SHP77 treated with DMSO at 0.1 percent for 48 hours (cell line): ENCODE measurements around the gene TINCR.
A peak's percentile ranks its signal among the peaks of the same experiment; 100 is the strongest.

ENCODE experiments used
- DNase-seq: peaks from one replicate; lab custom pipeline; 2025; lab: John Stamatoyannopoulos, UW

Gene TINCR

GRCh38 chr19:5588906-5589676 is 21.3 kb upstream of the TINCR start:
- no peak for DNase-seq

- no peak for DNase-seq
Measured at GRCh38 chr19:5588441-5588840, 20.7 kb upstream of the TINCR start.

DNA sequence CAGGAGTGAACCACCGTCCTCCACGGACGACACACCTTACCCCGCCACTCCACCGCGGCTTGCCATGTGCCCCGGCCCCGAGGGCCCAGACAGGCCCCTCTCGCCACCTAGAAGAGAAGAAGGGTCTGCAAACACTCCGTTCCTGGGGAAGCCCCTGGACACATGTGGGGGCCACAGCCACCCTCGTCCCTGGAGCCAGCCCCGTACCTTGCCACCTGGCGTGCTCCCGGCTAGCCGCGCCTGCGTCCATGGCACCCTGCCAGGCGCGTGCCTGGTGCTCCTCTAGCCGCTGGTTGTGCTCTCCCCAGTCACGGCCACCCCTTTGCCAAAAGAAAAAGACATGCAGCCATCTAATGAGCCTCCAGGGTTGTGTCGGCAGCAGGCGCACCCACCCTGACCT is 19.9 kb upstream of the TINCR start:
- no peak for DNase-seq

- no peak for DNase-seq
Measured at GRCh38 chr19:5587071-5587455, 19.3 kb upstream of the TINCR start.

DNA sequence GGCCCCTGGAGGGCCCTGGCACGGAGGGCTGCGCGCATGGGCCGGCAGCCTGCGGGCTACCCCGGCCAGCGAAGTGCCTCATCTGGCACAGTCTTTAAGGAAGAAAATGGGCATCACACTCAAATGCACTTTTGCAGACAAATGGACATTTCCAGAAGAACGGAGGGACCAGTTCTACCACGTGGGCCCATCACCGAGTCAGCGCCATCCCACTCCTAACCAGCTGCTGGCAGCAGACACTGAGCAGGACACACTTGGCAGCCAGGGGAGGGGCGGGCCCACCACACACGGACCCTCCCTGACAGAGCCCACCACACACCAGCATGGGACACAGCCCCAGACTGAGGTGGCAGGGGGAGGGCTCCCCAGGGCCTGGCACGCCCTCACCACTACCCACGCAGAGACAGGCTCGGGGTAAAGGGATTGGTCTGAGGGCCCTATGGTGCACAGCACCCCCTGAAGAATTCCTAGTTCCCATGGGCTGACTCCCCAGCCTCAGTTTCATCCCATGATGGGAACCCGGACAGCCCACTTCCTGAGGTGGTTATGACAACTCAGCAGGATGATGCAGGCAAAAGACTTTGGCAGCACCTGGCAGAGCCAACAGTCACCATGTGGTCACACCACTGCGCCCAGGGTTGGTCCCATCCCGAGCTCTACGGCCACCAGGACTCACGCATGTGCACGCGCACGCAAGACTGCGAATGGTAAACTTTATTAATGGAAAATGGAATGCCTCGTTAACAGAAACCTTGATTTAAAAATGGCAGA is 18.7 kb upstream of the TINCR start:
- DNase-seq: no peak

DNA sequence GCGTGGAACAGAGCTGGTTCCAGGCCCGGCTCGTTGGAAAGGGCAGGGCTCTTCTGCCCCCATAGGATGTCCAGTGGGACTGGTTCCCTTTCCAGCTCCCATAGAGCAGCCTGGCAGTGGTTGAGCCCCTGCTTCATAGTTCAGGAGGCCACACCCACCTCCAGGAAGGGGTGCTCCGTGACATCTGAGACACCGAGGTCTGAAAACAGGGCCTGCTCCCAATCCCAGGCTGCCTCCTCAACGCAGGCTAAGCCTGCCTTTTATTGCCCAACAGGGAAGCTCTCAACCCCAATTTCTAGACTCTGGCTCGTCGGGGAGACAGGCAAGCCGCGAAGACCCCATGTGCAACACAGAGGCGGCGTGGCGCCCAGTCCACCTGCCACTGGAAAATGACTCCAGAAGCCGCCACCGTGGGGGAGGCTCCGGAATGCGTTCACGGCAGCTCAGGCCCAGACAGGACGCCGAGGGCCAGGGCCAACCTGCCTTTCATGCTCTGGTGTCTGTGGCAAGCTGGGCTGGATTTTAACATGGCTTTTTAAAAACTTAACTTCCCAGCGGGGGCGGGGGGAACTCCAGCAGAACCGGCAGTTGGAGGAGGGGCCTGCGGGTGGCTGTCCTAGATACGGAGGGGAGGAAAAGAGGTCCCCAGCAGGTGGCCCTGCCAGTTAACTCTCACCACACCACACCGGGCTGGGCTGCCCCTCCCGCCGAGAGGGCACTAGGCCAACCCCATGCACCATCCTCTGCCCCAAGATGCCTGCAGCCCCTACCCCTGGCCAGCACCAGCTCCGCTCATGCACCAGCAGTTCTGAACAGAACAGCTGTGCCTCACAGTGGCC is 17.9 kb upstream of the TINCR start:
- no peak for DNase-seq

DNA sequence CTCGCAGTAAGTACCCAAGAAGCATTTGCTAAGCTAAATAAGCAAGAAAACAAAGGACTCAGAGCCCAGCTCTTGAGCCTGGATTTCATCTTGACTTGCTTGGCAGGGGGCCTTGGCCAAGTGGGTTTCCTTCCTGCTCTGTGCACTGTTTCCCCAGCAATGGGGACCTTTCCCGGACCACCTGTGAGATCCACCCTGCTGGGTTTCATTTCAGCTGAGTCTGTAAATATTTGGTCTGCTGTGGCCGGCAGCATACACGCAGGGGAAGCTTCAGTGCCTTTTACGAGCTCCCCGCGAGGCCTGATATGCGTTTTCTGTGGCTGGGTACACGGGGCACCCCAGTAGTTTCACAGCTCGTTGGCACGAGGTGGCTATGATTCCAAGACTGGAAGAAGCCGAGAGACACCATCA is 12.4 kb upstream of the TINCR start:
- DNase-seq: no peak

GRCh38 chr19:5579697-5580096 is 11.9 kb upstream of the TINCR start:
- DNase-seq: no peak

DNA sequence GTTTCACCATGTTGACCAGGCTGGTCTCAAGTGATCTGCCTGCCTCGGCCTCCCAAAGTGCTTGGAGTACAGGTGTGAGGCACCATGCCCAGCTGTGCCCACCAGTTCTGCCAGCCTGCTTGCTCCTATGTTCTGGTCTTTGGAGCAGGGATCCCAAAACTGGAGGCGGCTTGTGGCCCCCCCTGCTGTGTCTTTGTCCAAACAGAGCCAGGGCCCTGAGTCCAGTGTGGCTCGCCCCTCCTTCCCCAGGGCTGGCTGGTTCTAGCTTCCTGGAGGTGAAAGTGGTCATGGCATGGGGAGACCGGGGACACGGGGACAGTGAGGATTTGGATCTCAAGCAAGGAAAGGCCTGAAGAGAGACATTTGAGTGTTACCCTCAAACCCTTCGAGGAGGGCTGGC is 11.5 kb upstream of the TINCR start:
- no peak for DNase-seq

DNA sequence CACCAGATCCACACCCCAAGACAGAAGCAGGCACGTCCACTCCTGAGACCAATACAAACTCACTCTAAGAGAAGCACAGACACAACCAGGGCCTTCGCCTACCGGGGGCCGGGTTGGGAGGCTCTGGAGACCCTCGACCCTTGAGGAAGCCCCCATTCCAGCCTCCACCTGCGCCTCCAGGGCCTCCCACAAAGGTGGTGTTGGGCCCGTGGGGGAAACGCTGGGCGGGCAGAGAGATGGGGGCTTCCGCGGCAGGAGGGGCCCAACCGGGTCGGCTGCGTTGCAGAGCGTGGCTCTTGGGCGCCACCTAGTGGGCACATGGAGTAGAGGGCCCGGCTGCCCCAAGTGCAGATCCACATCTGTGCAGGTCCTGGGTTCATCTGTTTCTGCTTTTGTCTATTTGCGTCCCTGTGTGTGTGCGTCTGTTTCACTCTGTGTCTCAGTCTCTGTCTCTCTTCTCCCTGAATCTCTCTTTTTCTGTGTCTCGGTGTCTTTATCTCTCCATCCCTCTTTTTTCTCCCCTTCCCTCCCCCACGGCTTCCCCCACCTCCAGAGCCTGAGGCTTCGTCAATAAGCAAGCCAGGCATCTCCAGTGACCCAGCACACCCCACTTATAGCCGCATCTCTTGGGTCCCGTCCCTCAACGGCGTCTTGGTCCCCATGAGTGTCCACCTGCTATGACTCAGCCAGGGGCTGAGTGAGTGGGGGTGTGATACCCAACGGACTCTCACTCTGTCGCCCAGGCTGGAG is 10.5 kb upstream of the TINCR start:
- peak; percentile 5 for DNase-seq

GRCh38 chr19:5575590-5575989 is 7.8 kb upstream of the TINCR start:
- DNase-seq: no peak

DNA sequence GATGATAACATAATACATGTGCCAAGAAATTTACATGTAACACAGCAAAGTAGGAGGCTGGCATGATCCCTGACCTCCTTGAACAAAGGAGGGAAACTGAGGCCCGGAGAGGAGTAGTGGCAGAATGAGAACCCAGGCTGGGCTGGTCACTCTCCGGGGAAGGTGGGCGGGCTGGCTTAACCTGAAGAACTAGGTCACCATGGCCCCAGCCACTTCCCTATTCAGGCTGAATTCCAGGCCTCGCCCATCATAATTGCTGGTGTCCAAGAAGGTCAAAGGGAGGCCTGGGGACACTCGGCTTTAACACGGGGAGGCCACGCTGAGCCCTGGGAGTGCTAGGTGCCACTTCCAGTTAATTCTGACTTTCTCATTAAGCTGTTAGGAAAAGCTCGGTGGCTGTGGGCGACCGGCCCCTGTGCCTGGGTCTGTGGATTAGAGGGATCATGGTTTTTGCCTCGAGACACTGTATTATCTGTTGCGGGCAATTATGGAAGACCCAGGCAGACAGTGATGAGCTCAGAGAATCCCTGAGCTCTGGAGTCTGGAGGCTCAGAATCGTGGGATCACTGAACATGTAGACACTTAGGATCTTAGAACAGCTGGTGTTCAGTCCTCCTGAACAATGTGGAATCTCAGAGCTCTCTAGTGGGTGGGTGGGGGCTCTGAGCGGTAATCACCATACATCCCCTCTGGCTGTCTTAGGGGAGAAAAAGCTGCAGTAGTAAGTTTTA is 5.0 kb upstream of the TINCR start:
- DNase-seq: no peak

- DNase-seq: no peak
Measured at GRCh38 chr19:5571777-5572176, 4.0 kb upstream of the TINCR start.

DNA sequence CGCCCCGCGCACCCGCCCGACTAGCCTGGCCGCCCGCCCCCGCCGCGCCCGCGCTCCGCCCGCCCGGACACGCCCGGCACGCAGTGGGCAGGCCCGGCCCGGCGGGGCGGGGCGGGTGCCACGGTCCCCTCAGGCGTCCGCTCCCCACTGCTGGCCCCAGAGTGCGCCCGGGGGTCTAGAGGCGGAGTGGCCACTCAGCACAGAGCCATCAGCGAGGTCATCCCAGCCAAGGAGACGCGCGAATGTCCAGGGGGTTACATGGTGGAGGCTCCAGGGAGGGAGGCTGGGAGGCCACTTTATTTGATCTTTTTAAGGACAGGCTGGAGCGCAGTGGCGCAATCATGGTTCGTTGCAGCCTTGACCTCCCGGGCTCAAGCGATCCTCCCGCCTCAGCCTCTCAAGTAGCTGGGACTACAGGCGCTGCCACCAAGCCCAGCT is 236 bp upstream of the TINCR start:
- DNase-seq: no peak

DNA sequence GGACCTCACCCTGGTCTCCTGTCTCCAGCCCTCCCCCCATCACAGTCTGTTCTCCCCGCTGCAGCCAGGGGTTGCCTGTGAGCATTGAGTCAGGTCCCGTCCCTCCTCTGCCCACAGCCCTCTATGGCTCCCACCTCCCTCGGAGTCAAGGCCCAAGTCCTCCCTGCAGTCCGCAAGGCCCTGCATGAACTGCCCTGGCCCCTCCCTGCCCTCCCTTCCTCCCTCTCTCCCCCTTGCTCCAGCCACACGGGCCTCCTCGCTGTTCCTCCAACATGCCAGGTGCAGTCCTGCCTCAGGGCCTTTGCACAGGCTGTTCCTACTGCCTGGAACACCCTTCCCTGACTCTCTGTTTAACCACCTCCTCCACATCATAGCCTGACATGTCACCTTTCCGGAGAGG is 2.8 kb downstream of the TINCR start:
- no peak for DNase-seq

- DNase-seq: no peak
Measured at GRCh38 chr19:5563935-5564612, 3.7 kb downstream of the TINCR start.

GRCh38 chr19:5563008-5563431 is 4.7 kb downstream of the TINCR start:
- no peak for DNase-seq

GRCh38 chr19:5562280-5562679 is 5.5 kb downstream of the TINCR start:
- DNase-seq: no peak

GRCh38 chr19:5561559-5561958 is 6.2 kb downstream of the TINCR start:
- DNase-seq: no peak

- no peak for DNase-seq
Measured at GRCh38 chr19:5560156-5560555, 7.6 kb downstream of the TINCR start.

DNA sequence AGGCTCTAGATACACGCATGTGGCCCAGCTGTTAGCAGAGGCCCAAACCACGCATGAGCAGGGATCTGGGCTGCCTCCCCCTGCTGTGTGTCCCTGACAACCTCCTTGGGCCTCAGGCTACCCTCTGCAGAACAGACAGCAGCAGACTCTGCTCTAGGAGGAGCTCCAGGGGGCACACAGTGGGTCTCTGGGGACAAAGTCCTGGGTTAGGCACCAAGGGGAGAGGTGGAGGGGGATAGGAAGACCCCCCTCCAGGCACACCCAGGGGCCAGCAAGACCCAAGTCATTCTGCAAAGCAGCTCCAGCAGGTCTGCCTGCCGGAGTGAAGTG is 8.0 kb downstream of the TINCR start:
- DNase-seq: no peak
